Activated CD8-positive, alpha-beta memory T cell treated with anti-CD3 and anti-CD28 coated beads for 36 hours (primary cell): ENCODE results near the gene CLEC18A. TPM values are rescaled to one million over a fixed set of nuclear protein-coding genes. Genes with fewer than 3 reads are reported as not detected.
"Not testable (repeated sequence)": the region's sequence is repeated elsewhere in the genome, so short reads cannot be mapped to it uniquely, and the experiment has no call there.

Experiments used
- CTCF ChIA-PET: fragments of 350-600 bp; sonication (Branson Sonifier 250); formaldehyde crosslinking; loops from one replicate; lab custom pipeline; 2021; ENCODE audit warnings: antibody characterized with exemption; lab: Charles Lee
- POLR2A ChIA-PET: fragments of 350-600 bp; sonication (Branson Sonifier 250); formaldehyde crosslinking; loops from one replicate; lab custom pipeline; 2021; ENCODE audit warnings: antibody characterized with exemption; lab: Charles Lee
- total RNA-seq, 2 experiments: library from RNA; stranded (reverse); gene quantifications; one replicate each; pipeline ENCODE4 v1.2.3, GENCODE V29; 2021

CLEC18A gene
- total RNA-seq, 2 experiments from 2014 or later, result 0.19 TPM; not detected in 1

GRCh38 chr16:70010615-70011014 is 59.5 kb downstream of the CLEC18A start:
- POLR2A ChIA-PET, result not testable (repeated sequence)

GRCh38 chr16:70011120-70011519 is 60.0 kb downstream of the CLEC18A start:
- POLR2A ChIA-PET, CTCF ChIA-PET: not testable (repeated sequence)

More at GRCh38 chr16:70010615-70011014, 59.5 kb downstream of the CLEC18A start:
- CTCF ChIA-PET, result not testable (repeated sequence)

- POLR2A ChIA-PET, CTCF ChIA-PET: not testable (repeated sequence)
These were observed 61.2 kb downstream of the CLEC18A start for GRCh38 chr16:70012354-70012753.

GRCh38 chr16:70012951-70013350 is 61.8 kb downstream of the CLEC18A start:
- CTCF ChIA-PET, POLR2A ChIA-PET: not testable (repeated sequence)

Other genes starting within 250 kb of the CLEC18A start
- gene NQO1, start 224.8 kb upstream of the CLEC18A start, total RNA-seq, result 10 to 100 TPM; 13.4 to 13.7 TPM
- 100 to 1,000 TPM; 127 to 130 TPM for gene NOB1, start 196.4 kb upstream of the CLEC18A start, total RNA-seq
- gene WWP2, start 189.0 kb upstream of the CLEC18A start, total RNA-seq, result 10 to 100 TPM; 36.1 to 36.3 TPM
- 10 to 100 TPM; 21.8 to 23.3 TPM for gene PDPR, start 163.0 kb downstream of the CLEC18A start, total RNA-seq
- under 1 TPM in 1 of 2 experiments, not detected in 1; 0.23 TPM for gene CLEC18C, start 222.5 kb downstream of the CLEC18A start, total RNA-seq